AG04450 (cell line): Measurements from ENCODE around the gene TPSB2. TPM values are rescaled to one million over a fixed set of nuclear protein-coding genes. Genes with fewer than 3 reads are reported as not detected.

ENCODE experiments used
- CTCF ChIA-PET: fragments of 300-600, 350-600 bp; formaldehyde crosslinking; extraction: SDS; loops from one replicate; lab custom pipeline; 2022; ENCODE audit warnings: antibody characterized with exemption, inconsistent platforms; lab: Charles Lee
- POLR2A ChIA-PET: fragments of 350-600 bp; formaldehyde crosslinking; extraction: SDS; loops from one replicate; lab custom pipeline; 2021; ENCODE audit warnings: antibody characterized with exemption, inconsistent platforms; lab: Yijun Ruan, JAX
- DNase-seq: peaks from one replicate; pipeline ENCODE4 v3.0.0-alpha.2; 2011; ENCODE audit warnings: low read depth, low spot score
- H3K27ac ChIP-seq: one replicate; pipeline ENCODE4 v1.5.1; 2012; ENCODE audit warnings: low read depth, low read length, control low read depth
- H3K27me3 ChIP-seq: one replicate; pipeline ENCODE4 v1.6.0; 2012; ENCODE audit warnings: low read length; ENCODE audit not compliant: control insufficient read depth, insufficient read depth
- H3K4me3 ChIP-seq: 2 replicates; pipeline ENCODE4 v1.5.1; 2011; ENCODE audit warnings: mild to moderate bottlenecking, low read depth, low read length, control low read depth
- H3K9me3 ChIP-seq: 2 replicates; pipeline ENCODE4 v1.5.1; 2012; ENCODE audit warnings: low read length; ENCODE audit not compliant: control insufficient read depth, insufficient read depth
- polyA plus RNA-seq: library from polyadenylated mRNA; depleted of rRNA; stranded (reverse); fragments of >200 nt; gene quantifications from 2 replicates; pipeline ENCODE4 v1.2.3, GENCODE V29; 2011
- TF ChIP-seq, protein P1 (sequence below): IDR thresholded peaks from 2 replicates; pipeline ENCODE4 v1.5.1; 2011; ENCODE audit warnings: low read depth, low read length, control low read depth, inconsistent platforms

TPSB2 gene
- polyA plus RNA-seq, 1 experiment, result not detected

- peaks cover 18% of the 10 kb centered on the region; the same call in 1 of the 2 replicates for H3K9me3 ChIP-seq
- ChIA-PET POLR2A (no interaction called here), CTCF (no interaction called here)
- no peak overlapping the region for H3K27ac ChIP-seq
- DNase-seq, result no peak
- TF ChIP-seq, protein P1, sequence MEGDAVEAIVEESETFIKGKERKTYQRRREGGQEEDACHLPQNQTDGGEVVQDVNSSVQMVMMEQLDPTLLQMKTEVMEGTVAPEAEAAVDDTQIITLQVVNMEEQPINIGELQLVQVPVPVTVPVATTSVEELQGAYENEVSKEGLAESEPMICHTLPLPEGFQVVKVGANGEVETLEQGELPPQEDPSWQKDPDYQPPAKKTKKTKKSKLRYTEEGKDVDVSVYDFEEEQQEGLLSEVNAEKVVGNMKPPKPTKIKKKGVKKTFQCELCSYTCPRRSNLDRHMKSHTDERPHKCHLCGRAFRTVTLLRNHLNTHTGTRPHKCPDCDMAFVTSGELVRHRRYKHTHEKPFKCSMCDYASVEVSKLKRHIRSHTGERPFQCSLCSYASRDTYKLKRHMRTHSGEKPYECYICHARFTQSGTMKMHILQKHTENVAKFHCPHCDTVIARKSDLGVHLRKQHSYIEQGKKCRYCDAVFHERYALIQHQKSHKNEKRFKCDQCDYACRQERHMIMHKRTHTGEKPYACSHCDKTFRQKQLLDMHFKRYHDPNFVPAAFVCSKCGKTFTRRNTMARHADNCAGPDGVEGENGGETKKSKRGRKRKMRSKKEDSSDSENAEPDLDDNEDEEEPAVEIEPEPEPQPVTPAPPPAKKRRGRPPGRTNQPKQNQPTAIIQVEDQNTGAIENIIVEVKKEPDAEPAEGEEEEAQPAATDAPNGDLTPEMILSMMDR, result no peak
- H3K4me3 ChIP-seq, result no peak overlapping the region
- H3K27me3 ChIP-seq, result no peaks in the 10 kb centered on the region
These were observed 34.7 kb downstream of the TPSB2 start for GRCh38 chr16:1195393-1195666.

- Histone ChIP-seq H3K9me3 (peaks cover 13% of the 10 kb centered on the region; the same call in 1 of the 2 replicates), H3K27ac (no peak overlapping the region), H3K4me3 (no peak overlapping the region), H3K27me3 (no peaks in the 10 kb centered on the region)
- DNase-seq, result no peak
- ChIA-PET POLR2A (no interaction called here), CTCF (interaction anchor here (1.3 to 3.0 kb wide), 2 partner anchors 88 to 91 kb away, joined by 5 to 13 read pairs; no protein-coding TSS in a partner anchor)
- TF ChIP-seq, protein P1, result peak; percentile 72
These were observed 35.2 kb downstream of the TPSB2 start for GRCh38 chr16:1194665-1195392.

GRCh38 chr16:1193825-1194581, 36.0 kb downstream of the TPSB2 start:
- TF ChIP-seq, protein P1, result no peak
- Histone ChIP-seq H3K4me3 (no peak overlapping the region), H3K27me3 (no peaks in the 10 kb centered on the region), H3K27ac (no peak overlapping the region), H3K9me3 (peaks cover 8% of the 10 kb centered on the region; the same call in 1 of the 2 replicates)
- CTCF ChIA-PET, result interaction anchor here (1.3 to 3.0 kb wide), 2 partner anchors 87 to 90 kb away, joined by 5 to 13 read pairs; no protein-coding TSS in a partner anchor
- DNase-seq, result no peak
- POLR2A ChIA-PET, result no interaction called here

DNA sequence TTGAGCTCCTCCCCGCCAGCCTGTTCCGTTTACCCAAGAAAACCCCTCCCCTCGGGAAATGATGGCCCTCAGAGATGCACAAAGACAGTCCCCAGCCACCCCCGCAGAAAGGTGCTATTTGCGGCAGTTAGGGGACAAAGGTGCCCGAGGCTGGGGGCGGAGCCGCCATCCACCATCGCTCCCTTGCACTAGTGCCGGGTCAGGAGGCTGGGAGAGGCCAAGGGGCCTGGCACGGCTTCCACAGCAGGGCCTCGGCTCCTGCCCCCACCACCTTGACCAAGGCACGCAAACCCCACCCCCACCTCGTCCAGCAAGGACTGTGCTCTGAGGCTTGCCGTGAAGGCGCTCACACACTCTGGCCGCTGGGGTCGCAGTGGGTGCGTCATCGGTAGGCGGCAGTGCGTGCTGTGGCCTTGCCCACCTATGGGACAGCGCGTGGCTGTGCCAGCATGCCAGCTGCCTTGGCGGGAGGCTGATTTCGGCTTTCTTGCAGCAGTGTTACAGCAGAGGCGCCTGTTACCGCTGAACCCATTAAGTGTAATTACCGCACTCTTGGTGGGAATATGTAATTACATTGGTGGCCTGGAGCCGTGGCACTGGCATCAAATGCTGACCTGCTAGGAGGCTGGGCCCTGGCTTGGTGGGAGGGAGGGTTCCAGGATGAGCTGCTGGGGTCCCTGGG, 36.7 kb downstream of the TPSB2 start:
- ChIA-PET POLR2A (no interaction called here), CTCF (interaction anchor here (1.3 to 3.0 kb wide), 2 partner anchors 86 to 90 kb away, joined by 5 to 13 read pairs; no protein-coding TSS in a partner anchor)
- no peaks in the 10 kb centered on the region for H3K27me3 ChIP-seq
- no peak overlapping the region for H3K27ac ChIP-seq
- no peak for DNase-seq
- TF ChIP-seq, protein P1, result no peak
- peaks cover 5% of the 10 kb centered on the region; the same call in 1 of the 2 replicates for H3K9me3 ChIP-seq
- no peak overlapping the region for H3K4me3 ChIP-seq
